GM23338 (cell line): ENCODE measurements around the gene KRTAP10-1. TPM values are rescaled to one million over a fixed set of nuclear protein-coding genes. Genes with fewer than 3 reads are reported as not detected.

Experiments
- ATAC-seq: fragments of 200-7000 bp; cut with Tn5 transposase; 3 replicates; pipeline ENCODE4 v1.9.1; 2020
- DNase-seq: peaks from one replicate; pipeline ENCODE4 v3.0.0-alpha.2; 2015; ENCODE audit warnings: low spot score
- H2AFZ ChIP-seq: fragments of 200-600 bp; sonication (generic); 2 replicates; pipeline ENCODE4 v1.8.0; 2016; ENCODE audit warnings: antibody characterized with exemption, mild to moderate bottlenecking, moderate library complexity
- H3F3A ChIP-seq: fragments of 200-600 bp; sonication (generic); replicated peaks from 2 replicates; pipeline ENCODE4 v1.8.0; 2017; ENCODE audit warnings: antibody characterized with exemption, mixed run types, low read depth
- H3K27ac ChIP-seq: fragments of 200-600 bp; sonication (generic); 2 replicates; pipeline ENCODE4 v1.6.1; 2016; ENCODE audit warnings: low read depth
- H3K27me3 ChIP-seq: fragments of 200-600 bp; sonication (generic); 2 replicates; pipeline ENCODE4 v1.8.0; 2016; ENCODE audit warnings: mild to moderate bottlenecking, mixed run types, moderate library complexity; ENCODE audit not compliant: insufficient read depth
- H3K36me3 ChIP-seq: fragments of 200-600 bp; sonication (generic); 2 replicates; pipeline ENCODE4 v1.8.0; 2016; ENCODE audit warnings: mild to moderate bottlenecking; ENCODE audit not compliant: insufficient read depth
- H3K4me1 ChIP-seq: fragments of 200-600 bp; sonication (generic); 2 replicates; pipeline ENCODE4 v1.8.0; 2016; ENCODE audit warnings: mild to moderate bottlenecking, moderate library complexity; ENCODE audit not compliant: insufficient read depth
- H3K4me2 ChIP-seq: fragments of 200-600 bp; sonication (generic); 2 replicates; pipeline ENCODE4 v1.7.1; 2017; ENCODE audit warnings: mixed run types
- H3K4me3 ChIP-seq: fragments of 200-600 bp; sonication (generic); 2 replicates; pipeline ENCODE4 v1.6.1; 2016; ENCODE audit warnings: mixed run types
- H3K79me2 ChIP-seq: fragments of 200-600 bp; sonication (generic); replicated peaks from 2 replicates; pipeline ENCODE4 v1.8.0; 2017; ENCODE audit warnings: mild to moderate bottlenecking; ENCODE audit not compliant: insufficient read depth
- H3K9me2 ChIP-seq: fragments of 200-600 bp; sonication (generic); 2 replicates; pipeline ENCODE4 v1.8.0; 2017; ENCODE audit not compliant: insufficient read depth
- H4K20me1 ChIP-seq: fragments of 200-600 bp; sonication (generic); replicated peaks from 2 replicates; pipeline ENCODE4 v1.8.0; 2017; ENCODE audit warnings: mild to moderate bottlenecking; ENCODE audit not compliant: insufficient read depth
- H3K27ac Mint-ChIP-seq: 2 replicates; pipeline ENCODE4 v1.8.0; 2020; ENCODE audit warnings: inconsistent platforms, mild to moderate bottlenecking, moderate library complexity, mixed read lengths
- H3K27me3 Mint-ChIP-seq: 3 replicates; pipeline ENCODE4 v1.8.0; 2022; ENCODE audit warnings: low read depth, mild to moderate bottlenecking, moderate library complexity, mixed read lengths, inconsistent platforms; ENCODE audit not compliant: insufficient read depth, poor library complexity
- H3K36me3 Mint-ChIP-seq: 3 replicates; pipeline ENCODE4 v1.8.0; 2021; ENCODE audit warnings: low read depth, mild to moderate bottlenecking, inconsistent platforms, moderate library complexity, mixed read lengths
- H3K4me1 Mint-ChIP-seq: 3 replicates; pipeline ENCODE4 v1.8.0; 2020; ENCODE audit warnings: mild to moderate bottlenecking, inconsistent platforms, mixed read lengths
- H3K4me3 Mint-ChIP-seq: 3 replicates; pipeline ENCODE4 v1.8.0; 2021; ENCODE audit warnings: moderate library complexity, mild to moderate bottlenecking, inconsistent platforms, mixed read lengths
- H3K9me3 Mint-ChIP-seq: 3 replicates; pipeline ENCODE4 v1.8.0; 2020; ENCODE audit warnings: moderate library complexity, mild to moderate bottlenecking, inconsistent platforms, mixed read lengths
- CREB1 ChIP-seq: fragments of 250-450 bp; sonication (Bioruptor Pico); IDR thresholded peaks from 2 replicates; pipeline ENCODE4 v1.5.0; 2020; ENCODE audit warnings: low read depth, mild to moderate bottlenecking, moderate library complexity
- CTCF ChIP-seq, 2 experiments: fragments of 200-600 bp in 1 of 2; sonication (generic) in 1 of 2; conservative IDR thresholded peaks; 2 replicates each; pipeline versions ENCODE4 v1.5.1 to v1.6.1; 2016 to 2017; ENCODE audit warnings: antibody characterized with exemption in 2 of 2, low read depth in 2 of 2, mild to moderate bottlenecking in 2 of 2, moderate library complexity in 1 of 2
- EZH2 ChIP-seq: fragments of 200-600 bp; sonication (generic); IDR thresholded peaks from one replicate; pipeline ENCODE4 v1.8.0; 2017; ENCODE audit warnings: antibody characterized with exemption, mild to moderate bottlenecking, low read depth; ENCODE audit not compliant: unreplicated experiment
- EZH2phosphoT487 ChIP-seq: fragments of 200-600 bp; sonication (generic); IDR thresholded peaks from one replicate; pipeline ENCODE4 v1.8.1; 2018; ENCODE audit warnings: antibody characterized with exemption; ENCODE audit not compliant: unreplicated experiment
- NANOG ChIP-seq: IDR thresholded peaks from 2 replicates; pipeline ENCODE4 v1.6.1; 2016; ENCODE audit warnings: antibody characterized with exemption, borderline replicate concordance
- POLR2AphosphoS5 ChIP-seq: IDR thresholded peaks from 2 replicates; pipeline ENCODE4 v1.6.1; 2016; ENCODE audit warnings: antibody characterized with exemption, low read depth
- REST ChIP-seq: IDR thresholded peaks from one replicate; pipeline ENCODE4 v1.6.1; 2018; ENCODE audit warnings: antibody characterized with exemption; ENCODE audit not compliant: unreplicated experiment
- ZNF114 ChIP-seq: fragments of 250-450 bp; sonication (Bioruptor Pico); IDR thresholded peaks from 2 replicates; pipeline ENCODE4 v1.5.0; 2020; ENCODE audit warnings: mild to moderate bottlenecking, moderate library complexity
- ZNF331 ChIP-seq: fragments of 250-450 bp; sonication (Bioruptor Pico); IDR thresholded peaks from 2 replicates; pipeline ENCODE4 v1.5.0; 2020; ENCODE audit warnings: low read depth, mild to moderate bottlenecking, moderate library complexity
- ZNF462 ChIP-seq: fragments of 250-450 bp; sonication (Bioruptor Pico); IDR thresholded peaks from 2 replicates; pipeline ENCODE4 v1.5.0; 2020; ENCODE audit warnings: mild to moderate bottlenecking, moderate library complexity
- polyA plus RNA-seq: library from polyadenylated mRNA; unstranded; fragments of >200 nt; fragmentation: Nextera tagmentation; extraction: Ambion mirVana; gene quantifications from 2 replicates; pipeline ENCODE4 v1.2.1, GENCODE V29; 2016
- total RNA-seq: library from RNA; depleted of rRNA; stranded (reverse); fragments of >200 nt; shearing (Covaris generic); gene quantifications from 2 replicates; pipeline ENCODE4 v1.2.3, GENCODE V29; 2014

KRTAP10-1 gene
- total and polyA plus RNA-seq, 2 experiments from 2014 or later = not detected

GRCh38 chr21:44519346-44520325, 20.4 kb downstream of the KRTAP10-1 start:
- Histone ChIP-seq H3K4me2 (no peak overlapping the region), H3F3A (no peaks in the 10 kb centered on the region), H3K79me2 (no peaks in the 10 kb centered on the region), H2AFZ (no peak overlapping the region), H3K36me3 (no peaks in the 10 kb centered on the region), H3K27ac (no peak overlapping the region), H3K4me1 (no peaks in the 10 kb centered on the region), H3K9me2 (0 out of 2 replicates have a peak, but pooled peaks cover 6% of the 10 kb centered on the region), H4K20me1 (no peaks in the 10 kb centered on the region), H3K27me3 (no peaks in the 10 kb centered on the region), H3K4me3 (no peak overlapping the region)
- Mint-ChIP-seq H3K27ac (no peak overlapping the region), H3K27me3 (peaks cover 8% of the 10 kb centered on the region), H3K9me3 (peaks cover 3% of the 10 kb centered on the region; the same call in 1 of the 3 replicates), H3K4me3 (no peak overlapping the region), H3K4me1 (no peaks in the 10 kb centered on the region; the same call in 2 of the 3 replicates), H3K36me3 (peaks cover 4% of the 10 kb centered on the region; the same call in 1 of the 3 replicates)
- TF ChIP-seq ZNF331 (CRISPR knock-in tag) (no peak), ZNF462 (no peak), EZH2phosphoT487 (no peak), NANOG (no peak), CTCF (conservative IDR thresholded peaks at IDR 0.05; ENCODE audit: low read depth in 2 of 2) (no peak), POLR2AphosphoS5 (no peak), ZNF114 (CRISPR knock-in tag) (no peak), EZH2 (no peak), CREB1 (no peak), REST (no peak)
- DNase-seq (no peak), ATAC-seq (no peak; the same call in 2 of the 3 replicates)
